H7 (cell line): ENCODE results near the gene ATG2B. TPM values are rescaled to one million over a fixed set of nuclear protein-coding genes. Genes with fewer than 3 reads are reported as not detected.

Experiments used
- DNase-seq: peaks from one replicate; pipeline ENCODE4 v3.0.0; 2012
- H3K27me3 ChIP-seq: 2 replicates; pipeline ENCODE4 v1.6.0; 2011; ENCODE audit warnings: mild to moderate bottlenecking, low read length; ENCODE audit not compliant: control insufficient read depth, insufficient read depth
- H3K36me3 ChIP-seq: replicated peaks from 2 replicates; pipeline ENCODE4 v1.5.1; 2011; ENCODE audit warnings: low read length; ENCODE audit not compliant: control insufficient read depth, insufficient read depth
- H3K4me3 ChIP-seq: 2 replicates; pipeline ENCODE4 v1.5.1; 2011; ENCODE audit warnings: low read depth, mild to moderate bottlenecking, control low read depth, low read length, moderate library complexity; ENCODE audit not compliant: insufficient read depth
- total RNA-seq: library from RNA; depleted of rRNA; stranded (reverse); fragments of >200 nt; shearing (Covaris generic); gene quantifications from 2 replicates; pipeline ENCODE4 v1.2.3, GENCODE V29; 2014

The ATG2B gene
- total RNA-seq, 1 experiment from 2014 or later = 7.1 TPM

GRCh38 chr14:96267916-96268315 is 95.2 kb downstream of the ATG2B start:
- no peaks in the 10 kb centered on the region for H3K36me3 ChIP-seq
- no peak for DNase-seq
- no peaks in the 10 kb centered on the region for H3K27me3 ChIP-seq
- no peak overlapping the region for H3K4me3 ChIP-seq

GRCh38 chr14:96267336-96267735 is 95.8 kb downstream of the ATG2B start:
- no peak for DNase-seq
- Histone ChIP-seq H3K36me3 (no peaks in the 10 kb centered on the region), H3K4me3 (no peak overlapping the region)

GRCh38 chr14:96265383-96266095 is 97.6 kb downstream of the ATG2B start:
- no peak overlapping the region for H3K4me3 ChIP-seq
- no peak for DNase-seq
- no peaks in the 10 kb centered on the region for H3K36me3 ChIP-seq
- H3K27me3 ChIP-seq = no peaks in the 10 kb centered on the region

More at GRCh38 chr14:96267336-96267735, 95.8 kb downstream of the ATG2B start:
- no peaks in the 10 kb centered on the region for H3K27me3 ChIP-seq

GRCh38 chr14:96264853-96265252 is 98.3 kb downstream of the ATG2B start:
- H3K36me3 ChIP-seq = no peaks in the 10 kb centered on the region
- DNase-seq = peak; percentile 75
- no peak overlapping the region for H3K4me3 ChIP-seq
- H3K27me3 ChIP-seq = no peaks in the 10 kb centered on the region

GRCh38 chr14:96264200-96264553 is 99.0 kb downstream of the ATG2B start:
- Histone ChIP-seq H3K27me3 (no peaks in the 10 kb centered on the region), H3K36me3 (no peaks in the 10 kb centered on the region), H3K4me3 (no peak overlapping the region)
- DNase-seq = no peak

GRCh38 chr14:96263347-96264199 is 99.6 kb downstream of the ATG2B start:
- Histone ChIP-seq H3K36me3 (no peaks in the 10 kb centered on the region), H3K27me3 (no peaks in the 10 kb centered on the region), H3K4me3 (no peak overlapping the region)
- peak; percentile 56 for DNase-seq

GRCh38 chr14:96261772-96262655 is 101.1 kb downstream of the ATG2B start:
- Histone ChIP-seq H3K4me3 (no peak overlapping the region), H3K36me3 (no peaks in the 10 kb centered on the region), H3K27me3 (no peaks in the 10 kb centered on the region)
- DNase-seq = no peak

GRCh38 chr14:96261053-96261452 is 102.1 kb downstream of the ATG2B start:
- H3K36me3 ChIP-seq = no peaks in the 10 kb centered on the region
- no peak for DNase-seq
- no peaks in the 10 kb centered on the region for H3K27me3 ChIP-seq
- H3K4me3 ChIP-seq = no peak overlapping the region

- H3K36me3 ChIP-seq = no peaks in the 10 kb centered on the region
- DNase-seq = no peak
- H3K4me3 ChIP-seq = no peak overlapping the region
- no peaks in the 10 kb centered on the region for H3K27me3 ChIP-seq
These were observed 102.8 kb downstream of the ATG2B start for GRCh38 chr14:96260341-96260821.

- DNase-seq = no peak
- no peaks in the 10 kb centered on the region for H3K36me3 ChIP-seq
- H3K27me3 ChIP-seq = no peaks in the 10 kb centered on the region
- H3K4me3 ChIP-seq = no peak overlapping the region
These were observed 105.2 kb downstream of the ATG2B start for GRCh38 chr14:96257900-96258299.

- Histone ChIP-seq H3K4me3 (no peak overlapping the region), H3K27me3 (no peaks in the 10 kb centered on the region), H3K36me3 (no peaks in the 10 kb centered on the region)
- no peak for DNase-seq
These were observed 106.1 kb downstream of the ATG2B start for GRCh38 chr14:96257056-96257455.

GRCh38 chr14:96256407-96256806 is 106.7 kb downstream of the ATG2B start:
- H3K27me3 ChIP-seq = no peaks in the 10 kb centered on the region
- no peak for DNase-seq
- H3K36me3 ChIP-seq = no peaks in the 10 kb centered on the region
- H3K4me3 ChIP-seq = no peak overlapping the region

GRCh38 chr14:96255501-96256366 is 107.4 kb downstream of the ATG2B start, which contains the start of gene BDKRB1:
BDKRB1 (plus strand) TSS chr14:96256210; CDS start chr14:96263683, 7,473 bp downstream.
- DNase-seq = no peak
- H3K27me3 ChIP-seq = no peaks in the 10 kb centered on the region
- H3K4me3 ChIP-seq = no peak within 1 kb of the TSS

More at GRCh38 chr14:96255501-96256366, 107.4 kb downstream of the ATG2B start, which contains the start of gene BDKRB1:
- no peaks in the 10 kb centered on the region for H3K36me3 ChIP-seq
